Endothelial cell of umbilical vein (primary cell): ENCODE results near the gene ACTG1. TPM values are rescaled to one million over a fixed set of nuclear protein-coding genes. Genes with fewer than 3 reads are reported as not detected.

ENCODE experiments used
- BruUV-seq: library from RNA; stranded (reverse); fragments of 400-500 nt; replicated peaks from 2 replicates; lab custom pipeline; 2021; lab: Mats Ljungman, UMichigan
- CTCF ChIA-PET: fragments of 300-600, 350-600 bp; sonication (Branson Sonifier 250); formaldehyde crosslinking; loops from one replicate; lab custom pipeline; 2021; ENCODE audit warnings: antibody characterized with exemption, inconsistent platforms; lab: Charles Lee
- POLR2A ChIA-PET: fragments of 300-600, 350-600 bp; sonication (Branson Sonifier 250); formaldehyde crosslinking; loops from one replicate; lab custom pipeline; 2021; ENCODE audit warnings: antibody characterized with exemption, inconsistent platforms; lab: Charles Lee
- DNase-seq: peaks from one replicate; pipeline ENCODE4 v3.0.0-alpha.2; 2011; ENCODE audit warnings: low read depth, low spot score
- FAIRE-seq: peaks from 2 replicates; lab custom pipeline; 2011; peaks lifted over from hg19 to GRCh38; lab: Jason Lieb, UNC
- H2AFZ ChIP-seq: 2 replicates; pipeline ENCODE4 v1.6.0; 2012; ENCODE audit warnings: low read depth, low read length, control low read depth, inconsistent platforms
- H3K27ac ChIP-seq: 2 replicates; pipeline ENCODE4 v1.5.1; 2011; ENCODE audit warnings: low read depth, mild to moderate bottlenecking, control low read depth, low read length, moderate library complexity; ENCODE audit not compliant: insufficient read depth
- H3K27me3 ChIP-seq, 2 experiments: 2 replicates each; pipeline versions ENCODE4 v1.6.0 to v1.6.1; 2011; ENCODE audit warnings: low read length in 2 of 2, mixed read lengths in 1 of 2; ENCODE audit not compliant: control insufficient read depth in 2 of 2, insufficient read depth in 2 of 2
- H3K36me3 ChIP-seq, 2 experiments: 2 replicates in 1 of 2; 3 replicates in 1 of 2; pipeline ENCODE4 v1.5.1; 2011; ENCODE audit warnings: low read length in 2 of 2, mild to moderate bottlenecking in 1 of 2, moderate library complexity in 1 of 2; ENCODE audit not compliant: control insufficient read depth in 2 of 2, insufficient read depth in 2 of 2; ENCODE audit errors: extremely low read depth in 1 of 2
- H3K4me1 ChIP-seq: 3 replicates; pipeline ENCODE4 v1.5.1; 2011; ENCODE audit warnings: mild to moderate bottlenecking, low read length; ENCODE audit not compliant: control insufficient read depth, insufficient read depth; ENCODE audit errors: extremely low read depth
- H3K4me2 ChIP-seq: 2 replicates; pipeline ENCODE4 v1.6.1; 2011; ENCODE audit warnings: low read length, control low read depth, mixed read lengths; ENCODE audit not compliant: insufficient read depth
- H3K4me3 ChIP-seq, 3 experiments: fragments of 200-600 bp in 1 of 3; sonication (generic), shearing (Covaris generic) in 1 of 3; replicated peaks in 1 of 3; 2 replicates each; pipeline ENCODE4 v1.5.1; 2011 to 2016; ENCODE audit warnings: control low read depth in 3 of 3, low read length in 3 of 3, mild to moderate bottlenecking in 2 of 3, inconsistent platforms in 1 of 3, low read depth in 1 of 3, moderate library complexity in 1 of 3; ENCODE audit not compliant: insufficient read depth in 1 of 3
- H3K79me2 ChIP-seq: 2 replicates; pipeline ENCODE4 v1.6.0; 2012; ENCODE audit warnings: low read length, inconsistent platforms; ENCODE audit not compliant: control insufficient read depth, insufficient read depth
- H3K9ac ChIP-seq: replicated peaks from 2 replicates; pipeline ENCODE3; 2011; ENCODE audit warnings: low read length, control low read depth; ENCODE audit not compliant: insufficient read depth; ENCODE audit errors: extremely low read depth
- H3K9me1 ChIP-seq: replicated peaks from 3 replicates; pipeline ENCODE4 v1.6.0; 2011; ENCODE audit warnings: mild to moderate bottlenecking, low read length; ENCODE audit not compliant: control insufficient read depth, insufficient read depth; ENCODE audit errors: extremely low read depth
- H3K9me3 ChIP-seq: replicated peaks from 2 replicates; pipeline ENCODE4 v1.5.1; 2012; ENCODE audit warnings: low read length, inconsistent platforms; ENCODE audit not compliant: control insufficient read depth, insufficient read depth
- H4K20me1 ChIP-seq: replicated peaks from 2 replicates; pipeline ENCODE3; 2011; ENCODE audit warnings: mild to moderate bottlenecking, low read length; ENCODE audit not compliant: control insufficient read depth, insufficient read depth; ENCODE audit errors: extremely low read depth
- CTCF ChIP-seq, 2 donors: IDR thresholded peaks; 1 replicate in 1 of 2; 2 replicates in 1 of 2; pipeline ENCODE4 v1.5.1; 2011; ENCODE audit warnings: low read length in 2 of 2, mild to moderate bottlenecking in 2 of 2, moderate library complexity in 2 of 2, control low read depth in 1 of 2, inconsistent platforms in 1 of 2, low read depth in 1 of 2; ENCODE audit not compliant: insufficient read depth in 1 of 2; ENCODE audit errors: extremely low read depth in 1 of 2
- EZH2 ChIP-seq: IDR thresholded peaks from 2 replicates; pipeline ENCODE4 v1.6.1; 2012; ENCODE audit warnings: borderline replicate concordance, low read depth, mild to moderate bottlenecking, moderate library complexity, low read length, inconsistent platforms; ENCODE audit not compliant: severe bottlenecking
- FOS ChIP-seq: IDR thresholded peaks from 2 replicates; pipeline ENCODE4 v1.6.1; 2011; ENCODE audit warnings: mild to moderate bottlenecking, low read length, moderate library complexity, borderline replicate concordance; ENCODE audit not compliant: insufficient read depth
- GATA2 ChIP-seq: IDR thresholded peaks from 2 replicates; pipeline ENCODE4 v1.7.0; 2011; ENCODE audit warnings: low read depth, mild to moderate bottlenecking, moderate library complexity, mixed read lengths, low read length; ENCODE audit not compliant: insufficient read length, insufficient read depth
- MAX ChIP-seq: IDR thresholded peaks from 2 replicates; pipeline ENCODE4 v1.6.1; 2011; ENCODE audit not compliant: insufficient read depth, insufficient read length
- MYC ChIP-seq: IDR thresholded peaks from one replicate; pipeline ENCODE4 v1.6.1; 2011; ENCODE audit warnings: mild to moderate bottlenecking, low read depth, low read length
- POLR2A ChIP-seq: IDR thresholded peaks from 2 replicates; pipeline ENCODE4 v1.6.1; 2012; ENCODE audit warnings: low read depth, mild to moderate bottlenecking, control low read depth, low read length
- POLR2AphosphoS5 ChIP-seq: IDR thresholded peaks from 2 replicates; pipeline ENCODE4 v1.6.1; 2012; ENCODE audit warnings: low read depth, mild to moderate bottlenecking, control low read depth, low read length, moderate library complexity; ENCODE audit not compliant: insufficient read depth
- dilution Hi-C: fragments of 300-500 bp; cut with MboI; formaldehyde crosslinking; loops from one replicate; pipeline ENCODE4 v1.15.0; 2019; ENCODE audit warnings: low sequenced_read_pairs; ENCODE audit not compliant: extremely low pct_ligation_motif_present
- intact Hi-C: fragments of 100-400 bp; cut with micrococcal nuclease; formaldehyde crosslinking; loops from one replicate; pipeline ENCODE4 v1.10.0; 2022
- polyA plus RNA-seq, 4 experiments: library from polyadenylated mRNA; depleted of rRNA in 3 of 4; stranded (reverse) in 3 of 4; unstranded in 1 of 4; fragments of >200 nt; gene quantifications; 2 replicates each; pipeline versions ENCODE4 v1.2.1 to v1.2.3, GENCODE V29; 2011 to 2012; ENCODE audit warnings: missing spikeins in 1 of 4
- total RNA-seq: library from RNA; stranded (reverse); gene quantifications from 2 replicates; pipeline ENCODE4 v1.2.3, GENCODE V29; 2021

ACTG1 gene
- total and polyA plus RNA-seq, 2 donors (not counting 3 experiments of a cell fraction or from before 2014, with no cell fraction given): 6,127 to 10,663 TPM

DNA sequence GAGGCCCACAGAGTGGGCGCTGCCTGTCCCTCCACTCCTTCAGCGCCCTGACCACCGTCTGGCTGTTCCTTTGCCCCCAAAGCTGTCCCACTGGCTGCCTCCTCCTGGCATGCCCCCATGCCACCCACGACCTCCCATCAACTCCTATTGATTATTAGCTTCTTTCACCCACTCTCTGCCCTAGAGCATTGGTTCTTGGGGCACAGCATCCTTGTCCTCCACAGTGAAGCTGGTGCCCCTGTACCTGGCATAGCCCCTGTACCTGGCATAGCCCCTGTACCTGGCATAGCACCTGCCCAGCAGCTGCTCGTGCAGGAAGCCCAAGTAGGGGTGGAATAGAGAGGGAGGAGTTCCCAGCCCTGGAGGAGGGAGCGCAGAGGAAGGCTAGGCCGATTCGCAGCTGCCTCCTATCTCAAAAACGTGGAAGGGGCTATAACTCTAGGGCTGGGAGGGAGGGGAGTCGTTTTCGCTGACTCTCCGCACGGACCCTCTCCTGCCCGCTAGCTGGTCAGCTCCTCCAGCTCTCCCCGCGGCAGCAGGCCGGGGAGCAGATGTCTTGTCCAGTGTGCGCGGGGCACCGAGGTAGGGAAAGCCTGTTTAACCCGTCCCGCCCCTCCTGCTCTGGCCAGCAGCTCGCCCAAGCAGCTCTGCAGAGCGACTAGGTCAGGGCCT, 5.7 kb upstream of the ACTG1 start:
- no peak overlapping the region for H3K9ac ChIP-seq
- TF ChIP-seq POLR2AphosphoS5 (peak; percentile 20), MAX (no peak)
- DNase-seq (no peak), FAIRE-seq (no peak)
- no peaks in the 10 kb centered on the region for H3K9me1 ChIP-seq
- H3K36me3 ChIP-seq: no peaks in the 10 kb centered on the region
- H3K79me2 ChIP-seq: peaks cover 25% of the 10 kb centered on the region
- dilution Hi-C loops (no loop called here), intact Hi-C loops (no loop called here)
- H3K4me2 ChIP-seq: no peak overlapping the region
- H4K20me1 ChIP-seq: no peaks in the 10 kb centered on the region
- H3K4me3 ChIP-seq: no peak overlapping the region
- H3K27ac ChIP-seq: no peak overlapping the region
- no TSS peak for BruUV-seq
- H2AFZ ChIP-seq: no peak overlapping the region
- H3K9me3 ChIP-seq: no peaks in the 10 kb centered on the region
- H3K4me1 ChIP-seq: peaks cover 33% of the 10 kb centered on the region
- no peaks in the 10 kb centered on the region for H3K27me3 ChIP-seq
- CTCF ChIA-PET: interaction anchor here (0.7 to 2.2 kb wide), 9 partner anchors 9 to 226 kb away, joined by 3 to 11 read pairs (median 3); partner anchors contain the start of genes FAAP100 and FSCN2
- POLR2A ChIA-PET: interaction anchor here (0.6 kb wide), 1 partner anchor 10 kb away, joined by 5 read pairs; no protein-coding TSS in a partner anchor

DNA sequence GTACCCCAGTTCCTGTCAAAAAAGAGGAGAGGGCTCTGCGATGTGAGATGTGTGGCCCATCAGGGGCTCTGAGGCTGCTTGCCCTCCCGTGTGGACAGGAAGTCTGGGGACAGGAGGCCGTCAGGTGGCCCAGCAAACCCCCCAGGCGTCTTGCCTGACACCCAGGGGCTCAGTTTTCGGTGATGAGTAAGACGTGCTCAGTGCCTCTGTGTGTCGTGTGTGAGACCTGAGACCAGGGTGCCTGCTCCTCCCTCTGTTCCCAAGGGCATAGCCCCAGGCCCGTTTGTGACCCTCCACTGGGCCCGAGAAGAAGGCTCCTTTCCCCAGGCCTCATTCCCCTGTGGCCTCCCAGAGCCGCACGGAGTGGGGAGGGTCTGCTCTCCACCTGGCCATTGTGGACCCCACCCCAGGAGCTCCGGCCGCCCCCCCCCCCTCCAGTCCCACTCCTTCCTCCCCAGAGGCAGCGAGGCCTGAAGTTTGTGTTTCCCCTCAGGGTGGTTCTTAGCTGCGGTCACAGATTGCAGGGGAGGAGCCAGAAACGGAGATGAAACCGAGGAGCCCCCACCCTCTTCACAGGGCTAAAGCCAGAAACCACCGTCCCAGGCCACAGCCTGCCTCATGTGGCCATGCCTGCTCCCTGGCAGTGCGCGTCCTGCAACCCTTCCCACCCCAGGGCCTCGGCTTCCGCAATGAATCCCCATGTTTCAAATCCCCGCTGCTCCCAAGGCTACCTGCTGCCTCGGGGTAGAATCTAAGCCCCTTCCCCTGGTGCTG, 4.9 kb upstream of the ACTG1 start:
- intact Hi-C loops: no loop called here

More for the DNA sequence above, 4.9 kb upstream of the ACTG1 start:
- no peaks in the 10 kb centered on the region for H3K9me3 ChIP-seq
- H3K4me1 ChIP-seq: peaks cover 35% of the 10 kb centered on the region
- H3K36me3 ChIP-seq: no peaks in the 10 kb centered on the region
- dilution Hi-C loops: no loop called here
- H3K9me1 ChIP-seq: no peaks in the 10 kb centered on the region
- TF ChIP-seq FOS (no peak), EZH2 (no peak), CTCF (IDR thresholded peaks at IDR 0.05; ENCODE audit: extremely low read depth in 1 of 2, insufficient read depth in 1 of 2, low read depth in 1 of 2, low read length in 2 of 2) (no peak), MAX (no peak), POLR2A (no peak), GATA2 (no peak), MYC (no peak)
- no TSS peak for BruUV-seq
- peaks cover 25% of the 10 kb centered on the region for H3K79me2 ChIP-seq
- H3K9ac ChIP-seq: no peak overlapping the region
- CTCF ChIA-PET: interaction anchor here (1.0 to 2.2 kb wide), 4 partner anchors 33 to 226 kb away, joined by 3 to 11 read pairs (median 4); partner anchors contain the start of gene FAAP100
- POLR2A ChIA-PET: interaction anchor here (0.6 kb wide), 1 partner anchor 9 kb away, joined by 5 read pairs; no protein-coding TSS in a partner anchor
- H3K27ac ChIP-seq: no peak overlapping the region
- no peaks in the 10 kb centered on the region for H4K20me1 ChIP-seq
- H3K27me3 ChIP-seq: no peaks in the 10 kb centered on the region
- no peak overlapping the region for H3K4me2 ChIP-seq
- H3K4me3 ChIP-seq: no peak overlapping the region
- DNase-seq (no peak), FAIRE-seq (no peak)
- H2AFZ ChIP-seq: no peak overlapping the region
